Astrocyte (in vitro differentiated cells and primary cell): Measurements from ENCODE around the gene CDH23.

Experiments used
- CTCF ChIP-seq: IDR thresholded peaks from 2 replicates; pipeline ENCODE4 v1.5.1; 2011; ENCODE audit warnings: low read depth, mild to moderate bottlenecking, inconsistent platforms, low read length, moderate library complexity; ENCODE audit not compliant: insufficient read depth
- EZH2 ChIP-seq: IDR thresholded peaks from 2 replicates; pipeline ENCODE4 v1.6.1; 2012; ENCODE audit warnings: mild to moderate bottlenecking, low read length, inconsistent platforms; ENCODE audit not compliant: insufficient read depth

DNA sequence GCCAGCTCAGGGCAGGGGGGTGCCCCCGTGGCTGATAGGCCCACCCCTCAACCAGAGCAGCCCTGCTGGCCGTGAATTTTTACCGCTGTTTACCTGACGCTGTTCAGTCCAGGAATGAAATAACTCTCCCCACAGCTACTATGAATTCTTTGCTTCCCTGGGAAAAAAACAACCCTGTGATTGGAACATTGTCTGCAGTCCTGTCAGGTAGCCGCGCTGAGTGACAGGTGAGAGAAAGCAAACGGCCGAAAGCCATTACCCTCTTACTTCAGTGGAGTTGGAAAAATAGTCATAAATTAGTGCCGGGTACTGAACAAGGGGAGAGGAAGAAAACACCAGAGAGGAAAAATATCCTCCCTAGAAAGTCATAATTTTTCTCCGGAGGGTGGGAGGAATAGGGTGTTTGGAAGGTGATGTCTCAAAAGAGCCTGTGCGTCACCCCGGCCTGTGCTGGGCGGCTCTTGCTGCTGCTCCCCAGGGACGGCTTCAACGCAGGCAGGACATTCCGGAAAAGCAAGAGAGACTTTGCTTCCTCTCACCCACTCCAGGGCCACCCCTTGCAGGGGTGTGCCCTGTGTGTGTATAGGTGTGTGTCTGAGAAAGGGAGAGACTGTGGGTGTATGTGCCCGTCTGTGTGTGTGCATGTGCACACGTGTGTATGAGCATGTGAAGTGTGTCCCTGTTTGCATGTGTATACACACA, 69.0 kb downstream of the CDH23 start:
- TF ChIP-seq CTCF (no peak), EZH2 (no peak)
